ENCODE data around the gene PLPPR3.
"Not testable (repeated sequence)": the region's sequence is repeated elsewhere in the genome, so short reads cannot be mapped to it uniquely, and the experiment has no call there.

The PLPPR3 gene

DNA sequence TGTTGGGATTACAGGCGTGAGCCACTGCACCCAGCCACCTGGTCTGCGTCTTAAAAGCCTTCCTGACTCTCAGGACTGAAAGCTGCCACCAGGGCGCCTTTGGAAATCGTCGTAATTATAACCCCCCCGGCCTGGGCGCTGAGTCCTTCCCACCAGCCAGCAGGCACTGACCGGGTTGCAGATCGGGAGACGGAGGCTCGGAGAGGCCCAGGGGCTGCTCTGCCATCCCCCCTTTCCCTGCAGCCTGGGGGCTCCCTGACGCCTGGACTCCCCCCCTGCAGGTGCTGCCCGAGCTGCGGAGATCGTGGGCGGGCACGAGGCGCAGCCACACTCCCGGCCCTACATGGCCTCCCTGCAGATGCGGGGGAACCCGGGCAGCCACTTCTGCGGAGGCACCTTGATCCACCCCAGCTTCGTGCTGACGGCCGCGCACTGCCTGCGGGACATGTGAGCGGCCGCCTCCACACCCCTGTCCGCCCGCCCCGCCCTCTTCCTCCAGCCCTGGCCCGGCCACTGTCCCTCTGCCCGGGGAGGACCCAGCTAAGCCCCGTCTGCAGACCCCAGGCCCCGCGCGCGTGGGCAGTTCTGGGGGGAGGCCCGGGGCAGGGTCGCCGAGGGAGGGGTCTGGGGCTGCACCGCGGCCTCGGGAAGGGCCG lies 21.6 kb upstream of the PLPPR3 start:
- Histone ChIP-seq H3K27me3 (ENCODE audit: control insufficient read depth in 2 of 2, insufficient read depth in 2 of 2, low read length in 2 of 2) (peaks cover 23 to 40% of the 10 kb centered on the region in 2 donors), H3K36me3 (ENCODE audit: control insufficient read depth in 2 of 2, insufficient read depth in 2 of 2, low read length in 2 of 2) (no peaks in the 10 kb centered on the region), H3K27ac (ENCODE audit: low read depth in 2 of 2, low read length in 2 of 2) (no peak overlapping the region), H3K9ac (ENCODE audit: low read depth in 1 of 2, low read length in 2 of 2) (no peak overlapping the region), H3K9me3 (ENCODE audit: control insufficient read depth in 2 of 2, low read length in 2 of 2) (no peaks in the 10 kb centered on the region), H3K4me3 (ENCODE audit: low read length in 2 of 2) (no peak overlapping the region), H3K4me1 (ENCODE audit: control insufficient read depth in 2 of 2, insufficient read depth in 2 of 2, low read length in 2 of 2) (peaks cover 3 to 6% of the 10 kb centered on the region in 2 donors)

DNA sequence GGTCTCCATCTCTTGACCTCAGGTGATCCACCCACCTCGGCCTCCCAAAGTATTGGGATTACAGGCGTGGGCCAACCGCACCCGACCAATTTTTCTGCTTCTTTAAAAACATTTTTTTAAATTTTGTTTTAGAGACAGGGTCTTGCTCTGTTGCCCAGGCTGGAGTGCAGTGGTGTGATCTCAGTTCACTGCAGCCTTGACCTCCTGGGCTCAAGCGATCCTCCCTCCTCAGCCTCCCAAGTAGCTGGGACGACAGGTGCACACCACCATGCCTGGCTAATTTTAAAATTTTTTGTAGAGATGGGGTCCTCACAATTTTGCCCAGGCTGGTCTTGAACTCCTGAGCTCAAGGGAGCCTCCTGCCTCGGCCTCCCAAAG lies 21.0 kb upstream of the PLPPR3 start:
- H3K27me3 ChIP-seq (ENCODE audit: control insufficient read depth in 2 of 2, insufficient read depth in 2 of 2, low read length in 2 of 2) = peaks cover 20 to 35% of the 10 kb centered on the region in 2 donors
- H3K9me3 ChIP-seq (ENCODE audit: control insufficient read depth in 2 of 2, low read length in 2 of 2); H3K9ac ChIP-seq (ENCODE audit: low read depth in 1 of 2, low read length in 2 of 2); H3K4me3 ChIP-seq (ENCODE audit: low read length in 2 of 2); H3K27ac ChIP-seq (ENCODE audit: low read depth in 2 of 2, low read length in 2 of 2); H3K36me3 ChIP-seq (ENCODE audit: control insufficient read depth in 2 of 2, insufficient read depth in 2 of 2, low read length in 2 of 2); H3K4me1 ChIP-seq (ENCODE audit: control insufficient read depth in 2 of 2, insufficient read depth in 2 of 2, low read length in 2 of 2): not testable (repeated sequence)

DNA sequence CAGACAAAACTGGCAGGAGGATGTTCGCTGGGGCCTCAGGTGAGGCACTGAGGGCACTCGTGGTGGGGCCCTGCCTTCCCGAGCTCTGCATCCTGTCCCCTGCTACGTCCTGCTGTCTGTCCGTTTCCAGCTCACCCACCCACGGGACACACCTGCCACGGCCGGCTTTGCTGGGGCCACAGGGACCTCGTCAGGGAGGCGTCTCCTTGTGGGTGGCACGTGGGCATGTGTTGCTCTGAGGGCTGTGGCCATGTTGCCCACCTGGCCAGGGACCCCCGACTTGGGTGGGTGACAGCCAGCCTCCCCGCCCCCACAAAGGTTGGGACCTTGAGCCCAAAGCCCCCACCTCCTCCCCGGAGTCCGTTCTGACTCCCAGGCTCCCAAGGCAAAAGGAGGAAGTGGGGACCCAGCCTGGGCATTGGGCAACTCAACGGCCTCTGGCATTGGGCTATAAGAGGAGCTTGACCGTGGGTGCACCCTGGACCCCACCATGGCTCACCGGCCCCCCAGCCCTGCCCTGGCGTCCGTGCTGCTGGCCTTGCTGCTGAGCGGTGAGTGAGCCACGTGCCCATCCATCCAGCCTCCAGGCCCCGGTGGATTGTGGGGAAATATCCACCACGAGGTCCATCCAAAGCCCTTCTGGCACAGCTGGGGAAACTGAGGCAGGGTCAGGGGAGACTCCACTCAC lies 18.9 kb upstream of the PLPPR3 start, which contains the start of gene PRTN3:
Gene PRTN3, plus strand, starts transcription at position 481 of the 688 bp plus-strand sequence. Its CDS starts 10 bp downstream, at position 491.
- Histone ChIP-seq H3K27me3 (ENCODE audit: control insufficient read depth in 2 of 2, insufficient read depth in 2 of 2, low read length in 2 of 2) (peaks cover 14 to 29% of the 10 kb centered on the region in 2 donors), H3K27ac (ENCODE audit: low read depth in 2 of 2, low read length in 2 of 2) (no peak within 1 kb of the TSS), H3K4me3 (ENCODE audit: low read length in 2 of 2) (no peak within 1 kb of the TSS), H3K9me3 (ENCODE audit: control insufficient read depth in 2 of 2, low read length in 2 of 2) (no peaks in the 10 kb centered on the region), H3K4me1 (ENCODE audit: control insufficient read depth in 2 of 2, insufficient read depth in 2 of 2, low read length in 2 of 2) (peaks cover 3 to 6% of the 10 kb centered on the region in 2 donors), H3K36me3 (ENCODE audit: control insufficient read depth in 2 of 2, insufficient read depth in 2 of 2, low read length in 2 of 2) (no peaks in the 10 kb centered on the region), H3K9ac (ENCODE audit: low read depth in 1 of 2, low read length in 2 of 2) (no peak within 1 kb of the TSS)

DNA sequence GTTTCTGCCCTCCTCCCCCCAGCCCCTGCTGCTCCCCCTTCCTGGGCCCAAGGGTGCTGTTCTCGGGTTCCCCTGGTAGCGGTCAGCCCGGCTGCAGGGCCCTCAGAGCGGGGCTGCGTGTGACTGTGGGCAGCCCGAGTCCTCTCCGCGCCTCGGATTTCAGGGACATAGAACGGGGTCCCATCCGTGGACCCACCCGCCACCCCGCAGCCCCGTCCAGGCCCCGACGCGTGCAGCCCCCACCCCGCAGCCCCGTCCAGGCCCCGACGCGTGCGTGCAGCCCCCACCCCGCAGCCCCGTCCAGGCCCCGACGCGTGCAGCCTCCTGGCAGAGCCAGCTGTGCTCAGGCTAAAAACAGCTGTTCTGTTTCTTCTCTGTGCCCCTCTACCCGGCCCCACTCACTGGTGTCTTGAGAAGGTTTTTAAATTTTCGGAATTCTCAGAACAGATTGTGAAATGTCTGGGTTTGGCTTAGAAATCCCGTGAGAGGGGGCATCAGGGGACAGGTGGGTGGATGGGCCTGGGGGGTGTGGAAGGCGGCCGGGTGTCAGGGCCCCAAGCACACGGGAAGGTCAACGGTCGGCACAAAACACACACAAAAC lies 13.6 kb upstream of the PLPPR3 start:
- Histone ChIP-seq H3K9me3 (ENCODE audit: control insufficient read depth in 2 of 2, low read length in 2 of 2) (no peaks in the 10 kb centered on the region), H3K4me1 (ENCODE audit: control insufficient read depth in 2 of 2, insufficient read depth in 2 of 2, low read length in 2 of 2) (no peaks in the 10 kb centered on the region), H3K27me3 (ENCODE audit: control insufficient read depth in 2 of 2, insufficient read depth in 2 of 2, low read length in 2 of 2) (peaks cover 9 to 23% of the 10 kb centered on the region in 2 donors), H3K36me3 (ENCODE audit: control insufficient read depth in 2 of 2, insufficient read depth in 2 of 2, low read length in 2 of 2) (no peaks in the 10 kb centered on the region), H3K27ac (ENCODE audit: low read depth in 2 of 2, low read length in 2 of 2) (no peak overlapping the region), H3K9ac (ENCODE audit: low read depth in 1 of 2, low read length in 2 of 2) (no peak overlapping the region), H3K4me3 (ENCODE audit: low read length in 2 of 2) (no peak overlapping the region)

DNA sequence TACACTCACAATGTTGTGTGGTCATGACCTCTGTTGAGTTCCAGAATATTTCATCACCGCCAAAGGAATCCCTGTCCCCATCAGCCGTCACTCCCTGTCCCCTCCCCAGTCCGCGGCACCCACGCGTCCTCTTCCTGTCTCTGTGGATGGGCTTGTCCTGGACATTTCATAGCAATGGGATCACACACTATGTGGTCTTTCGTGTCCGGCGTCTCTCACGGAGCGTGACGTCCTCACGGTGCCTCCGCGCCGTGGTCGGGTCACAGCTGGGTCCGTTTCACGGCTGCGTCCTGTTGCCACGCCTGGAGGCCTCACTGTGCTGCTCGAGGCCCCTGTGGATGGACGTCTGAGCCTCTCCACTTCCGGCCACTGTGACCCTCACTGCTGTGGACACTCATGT lies 12.5 kb upstream of the PLPPR3 start:
- Histone ChIP-seq H3K36me3 (ENCODE audit: control insufficient read depth in 2 of 2, insufficient read depth in 2 of 2, low read length in 2 of 2) (no peaks in the 10 kb centered on the region), H3K9ac (ENCODE audit: low read depth in 1 of 2, low read length in 2 of 2) (no peak overlapping the region), H3K27ac (ENCODE audit: low read depth in 2 of 2, low read length in 2 of 2) (no peak overlapping the region), H3K9me3 (ENCODE audit: control insufficient read depth in 2 of 2, low read length in 2 of 2) (no peaks in the 10 kb centered on the region), H3K4me1 (ENCODE audit: control insufficient read depth in 2 of 2, insufficient read depth in 2 of 2, low read length in 2 of 2) (no peaks in the 10 kb centered on the region), H3K27me3 (ENCODE audit: control insufficient read depth in 2 of 2, insufficient read depth in 2 of 2, low read length in 2 of 2) (peaks cover 12 to 22% of the 10 kb centered on the region in 2 donors), H3K4me3 (ENCODE audit: low read length in 2 of 2) (no peak overlapping the region)

DNA sequence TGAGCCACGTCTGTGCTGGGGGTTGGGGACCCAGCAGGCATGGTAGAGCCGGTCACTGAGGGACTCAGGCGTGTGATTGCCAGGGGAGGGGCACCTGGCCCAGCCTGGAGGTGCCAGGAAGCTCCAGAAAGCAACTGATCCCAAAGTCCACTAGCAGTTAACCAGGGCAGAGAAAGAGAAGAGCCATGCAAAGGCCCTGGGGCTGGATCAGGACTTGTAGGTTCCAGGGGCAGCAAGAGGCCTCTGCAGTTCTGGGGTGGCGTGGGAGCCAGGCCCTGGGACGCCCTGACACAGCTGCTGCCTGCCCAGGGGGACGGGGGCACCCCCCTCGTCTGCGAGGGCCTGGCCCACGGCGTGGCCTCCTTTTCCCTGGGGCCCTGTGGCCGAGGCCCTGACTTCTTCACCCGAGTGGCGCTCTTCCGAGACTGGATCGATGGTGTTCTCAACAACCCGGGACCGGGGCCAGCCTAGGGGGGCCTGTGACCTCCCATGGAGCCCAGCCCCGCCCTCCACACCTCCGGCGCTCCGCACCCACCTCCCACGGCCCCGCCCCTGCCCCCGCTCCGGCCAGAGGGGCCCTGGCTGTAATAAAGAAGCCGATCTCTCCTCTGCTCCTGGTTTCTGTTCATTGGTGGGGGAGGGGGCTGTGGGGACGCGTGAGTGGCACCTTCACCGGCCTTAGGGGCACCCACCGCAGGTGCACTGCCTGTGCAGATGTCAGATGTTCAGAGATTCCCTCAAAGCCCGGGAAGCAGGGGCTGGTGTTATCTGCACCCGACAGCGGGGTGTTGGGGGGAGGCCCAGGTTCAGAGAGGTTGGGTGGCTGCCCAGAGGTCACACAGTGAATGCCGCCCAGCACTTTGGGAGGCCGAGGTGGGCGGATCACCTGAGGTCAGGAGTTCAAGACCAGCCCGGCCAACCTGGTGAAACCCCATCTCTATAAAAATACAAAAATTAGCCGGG lies 9.9 kb upstream of the PLPPR3 start:
- Histone ChIP-seq H3K4me3 (ENCODE audit: low read length in 2 of 2) (no peak overlapping the region), H3K27me3 (ENCODE audit: control insufficient read depth in 2 of 2, insufficient read depth in 2 of 2, low read length in 2 of 2) (peaks cover 9 to 19% of the 10 kb centered on the region in 2 donors), H3K9ac (ENCODE audit: low read depth in 1 of 2, low read length in 2 of 2) (no peak overlapping the region), H3K27ac (ENCODE audit: low read depth in 2 of 2, low read length in 2 of 2) (no peak overlapping the region), H3K9me3 (ENCODE audit: control insufficient read depth in 2 of 2, low read length in 2 of 2) (no peaks in the 10 kb centered on the region), H3K36me3 (ENCODE audit: control insufficient read depth in 2 of 2, insufficient read depth in 2 of 2, low read length in 2 of 2) (no peaks in the 10 kb centered on the region), H3K4me1 (ENCODE audit: control insufficient read depth in 2 of 2, insufficient read depth in 2 of 2, low read length in 2 of 2) (no peaks in the 10 kb centered on the region)

DNA sequence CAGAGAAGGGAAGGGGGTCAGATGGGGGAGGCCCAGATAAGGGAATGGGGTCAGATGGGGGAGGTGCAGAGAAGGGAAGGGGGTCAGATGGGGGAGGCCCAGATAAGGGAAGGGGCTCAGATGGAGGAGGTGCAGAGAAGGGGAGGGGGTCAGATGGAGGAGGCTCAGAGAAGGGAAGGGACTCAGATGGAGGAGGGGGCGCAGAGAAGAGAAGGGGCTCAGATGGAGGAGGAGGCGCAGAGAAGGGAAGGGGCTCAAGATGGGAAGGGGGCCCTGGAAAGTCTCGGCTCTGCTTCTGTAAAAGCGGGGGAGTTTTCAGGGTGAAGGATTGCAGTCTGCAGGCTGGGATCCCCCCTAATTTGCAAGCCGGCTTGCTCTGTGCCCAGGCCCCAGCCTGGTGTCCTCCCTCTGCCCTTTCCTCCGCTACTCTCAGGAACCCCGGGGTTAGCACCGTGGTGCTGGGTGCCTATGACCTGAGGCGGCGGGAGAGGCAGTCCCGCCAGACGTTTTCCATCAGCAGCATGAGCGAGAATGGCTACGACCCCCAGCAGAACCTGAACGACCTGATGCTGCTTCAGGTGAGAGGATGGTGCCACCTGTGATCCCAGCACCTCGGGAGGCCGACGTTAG lies 7.5 kb upstream of the PLPPR3 start:
- no peak overlapping the region for H3K4me3 ChIP-seq (ENCODE audit: low read length in 2 of 2)
- H3K9ac ChIP-seq (ENCODE audit: low read depth in 1 of 2, low read length in 2 of 2) = no peak overlapping the region
- no peak overlapping the region for H3K27ac ChIP-seq (ENCODE audit: low read depth in 2 of 2, low read length in 2 of 2)
- no peaks in the 10 kb centered on the region for H3K36me3 ChIP-seq (ENCODE audit: control insufficient read depth in 2 of 2, insufficient read depth in 2 of 2, low read length in 2 of 2)
- no peaks in the 10 kb centered on the region for H3K9me3 ChIP-seq (ENCODE audit: control insufficient read depth in 2 of 2, low read length in 2 of 2)
- H3K27me3 ChIP-seq (ENCODE audit: control insufficient read depth in 2 of 2, insufficient read depth in 2 of 2, low read length in 2 of 2) = peaks cover 9 to 11% of the 10 kb centered on the region in 2 donors
- no peaks in the 10 kb centered on the region for H3K4me1 ChIP-seq (ENCODE audit: control insufficient read depth in 2 of 2, insufficient read depth in 2 of 2, low read length in 2 of 2)

DNA sequence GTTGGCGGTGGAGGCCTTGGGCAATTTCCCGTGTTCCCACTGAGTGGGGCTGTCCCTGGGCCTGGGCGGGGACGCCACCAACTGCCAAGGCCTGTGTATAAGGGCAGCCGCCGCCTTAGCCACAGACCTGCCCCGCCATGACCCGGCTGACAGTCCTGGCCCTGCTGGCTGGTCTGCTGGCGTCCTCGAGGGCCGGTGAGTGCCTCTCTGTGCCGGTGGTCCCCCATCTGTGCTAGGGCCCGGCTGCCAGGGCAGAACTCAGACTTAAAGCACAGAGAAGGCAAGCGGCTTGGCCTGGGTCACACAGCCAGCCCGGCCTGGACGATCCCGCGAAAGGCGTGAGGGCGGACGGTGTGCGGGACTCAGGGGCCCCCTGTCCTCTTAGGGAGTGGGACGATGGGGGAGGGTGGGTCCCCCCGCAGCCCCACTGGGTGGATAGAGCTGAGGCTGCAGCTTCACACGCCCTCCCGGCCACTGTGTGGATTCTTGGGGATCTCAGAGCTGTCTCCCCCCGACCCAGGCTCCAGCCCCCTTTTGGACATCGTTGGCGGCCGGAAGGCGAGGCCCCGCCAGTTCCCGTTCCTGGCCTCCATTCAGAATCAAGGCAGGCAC lies 6.1 kb upstream of the PLPPR3 start, which contains the start of gene AZU1:
Gene AZU1, plus strand, starts transcription at position 128 of the 612 bp plus-strand sequence. Its CDS starts 10 bp downstream, at position 138.
- Histone ChIP-seq H3K36me3 (ENCODE audit: control insufficient read depth in 2 of 2, insufficient read depth in 2 of 2, low read length in 2 of 2) (no peaks in the 10 kb centered on the region), H3K9ac (ENCODE audit: low read depth in 1 of 2, low read length in 2 of 2) (no peak within 1 kb of the TSS), H3K9me3 (ENCODE audit: control insufficient read depth in 2 of 2, low read length in 2 of 2) (no peaks in the 10 kb centered on the region), H3K27ac (ENCODE audit: low read depth in 2 of 2, low read length in 2 of 2) (no peak within 1 kb of the TSS), H3K4me3 (ENCODE audit: low read length in 2 of 2) (no peak within 1 kb of the TSS), H3K4me1 (ENCODE audit: control insufficient read depth in 2 of 2, insufficient read depth in 2 of 2, low read length in 2 of 2) (peaks cover 0 to 2% of the 10 kb centered on the region in 2 donors), H3K27me3 (ENCODE audit: control insufficient read depth in 2 of 2, insufficient read depth in 2 of 2, low read length in 2 of 2) (peaks cover 9 to 13% of the 10 kb centered on the region in 2 donors)

DNA sequence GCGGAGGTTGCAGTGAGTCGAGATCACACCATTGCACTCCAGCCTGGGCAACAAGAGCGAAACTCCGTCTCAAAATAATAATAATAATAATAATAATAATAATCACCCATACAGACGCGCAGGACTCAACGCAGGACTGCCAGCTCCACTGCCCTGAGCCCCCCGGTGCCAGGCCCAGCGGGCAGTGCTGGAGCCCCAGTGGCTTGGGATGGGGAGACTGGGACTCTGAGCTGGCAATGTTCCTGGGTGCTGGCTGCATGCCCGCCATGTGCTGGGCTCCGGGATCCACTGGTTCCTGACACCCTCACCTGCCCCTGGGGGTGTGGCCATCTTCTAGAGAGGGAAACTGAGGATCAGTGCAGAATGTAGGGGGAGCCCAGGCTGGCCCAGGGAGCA lies 5.6 kb upstream of the PLPPR3 start:
- peaks cover 10 to 13% of the 10 kb centered on the region in 2 donors for H3K27me3 ChIP-seq (ENCODE audit: control insufficient read depth in 2 of 2, insufficient read depth in 2 of 2, low read length in 2 of 2)
- H3K27ac ChIP-seq (ENCODE audit: low read depth in 2 of 2, low read length in 2 of 2) = no peak overlapping the region
- H3K9me3 ChIP-seq (ENCODE audit: control insufficient read depth in 2 of 2, low read length in 2 of 2) = no peaks in the 10 kb centered on the region
- H3K4me1 ChIP-seq (ENCODE audit: control insufficient read depth in 2 of 2, insufficient read depth in 2 of 2, low read length in 2 of 2) = peaks cover 0 to 2% of the 10 kb centered on the region in 2 donors
- no peak overlapping the region for H3K9ac ChIP-seq (ENCODE audit: low read depth in 1 of 2, low read length in 2 of 2)
- H3K4me3 ChIP-seq (ENCODE audit: low read length in 2 of 2) = no peak overlapping the region
- H3K36me3 ChIP-seq (ENCODE audit: control insufficient read depth in 2 of 2, insufficient read depth in 2 of 2, low read length in 2 of 2) = no peaks in the 10 kb centered on the region
